Umbilical cord (tissue), 2 donors: ENCODE results near the gene PGD. TPM values are rescaled to one million over a fixed set of nuclear protein-coding genes. Genes with fewer than 3 reads are reported as not detected.
A peak's percentile ranks its signal among the peaks of the same experiment; 100 is the strongest.

ENCODE experiments used
- DNase-seq: peaks from one replicate; pipeline ENCODE4 v3.0.0-alpha.2; 2015; ENCODE audit warnings: low spot score
- total RNA-seq: library from RNA; depleted of rRNA; stranded (reverse); fragments of >200 nt; gene quantifications from one replicate; pipeline ENCODE4 v1.2.3, GENCODE V29; 2014; ENCODE audit warnings: low replicate concordance; ENCODE audit not compliant: insufficient read depth

The PGD gene
- total RNA-seq: 22.4 TPM

- DNase-seq: peak; percentile 99
These were observed at the start of gene PGD for GRCh38 chr1:10398734-10399443. Gene PGD, plus strand, starts transcription at chr1:10399064. Its CDS starts 54 bp downstream, at chr1:10399118.

- DNase-seq: no peak
These were observed 45.6 kb upstream of the PGD start for GRCh38 chr1:10353282-10353681.

- DNase-seq: no peak
These were observed 45.2 kb upstream of the PGD start for GRCh38 chr1:10353693-10354092.

- DNase-seq: no peak
These were observed 38.8 kb upstream of the PGD start for GRCh38 chr1:10360045-10360444.

- DNase-seq: no peak
These were observed 37.3 kb upstream of the PGD start for GRCh38 chr1:10361515-10361914.

GRCh38 chr1:10368194-10368593 lies 30.7 kb upstream of the PGD start:
- no peak for DNase-seq

GRCh38 chr1:10374442-10374860 lies 24.4 kb upstream of the PGD start:
- DNase-seq: no peak

- DNase-seq: peak; percentile 74
These were observed 21.4 kb upstream of the PGD start for GRCh38 chr1:10377365-10378029.

- peak; percentile 70 for DNase-seq
These were observed 20.6 kb upstream of the PGD start for GRCh38 chr1:10378081-10378841.

- peak; percentile 31 for DNase-seq
These were observed 19.7 kb upstream of the PGD start for GRCh38 chr1:10379101-10379620.

- no peak for DNase-seq
These were observed 19.2 kb upstream of the PGD start for GRCh38 chr1:10379676-10380075.

- DNase-seq: no peak
These were observed 18.1 kb upstream of the PGD start for GRCh38 chr1:10380594-10381275.

- DNase-seq: no peak
These were observed 15.2 kb upstream of the PGD start for GRCh38 chr1:10383630-10384029.

GRCh38 chr1:10384219-10384618 lies 14.6 kb upstream of the PGD start:
- no peak for DNase-seq

- DNase-seq: no peak
These were observed 11.8 kb upstream of the PGD start for GRCh38 chr1:10386761-10387676.

GRCh38 chr1:10387677-10388386 lies 11.0 kb upstream of the PGD start:
- DNase-seq: peak; percentile 96

GRCh38 chr1:10388387-10388715 lies 10.5 kb upstream of the PGD start:
- no peak for DNase-seq

- DNase-seq: no peak
These were observed 9.4 kb upstream of the PGD start for GRCh38 chr1:10389271-10389973.

- DNase-seq: no peak
These were observed 2.0 kb upstream of the PGD start for GRCh38 chr1:10396870-10397269.
